Suppressor macrophage (primary cell): Measurements from ENCODE around the gene FHL1.
"Not testable (repeated sequence)": the region's sequence is repeated elsewhere in the genome, so short reads cannot be mapped to it uniquely, and the experiment has no call there.

Source experiments
- DNase-seq, 4 experiments: peaks; one replicate each; pipeline ENCODE4 v3.0.0-alpha.2; 2020 to 2022
- total RNA-seq, 17 experiments: gene quantifications; one replicate each; lab custom pipeline; 2026; ENCODE audit warnings: mixed read lengths in 6 of 17, inconsistent platforms in 3 of 17; lab: John Stamatoyannopoulos, UW

Gene FHL1
- 8.3 to 55.4 (median 21.0) reads per million in 17 experiments for total RNA-seq

GRCh38 chrX:136147315-136147901 is at the start of gene FHL1:
FHL1 (plus strand) TSS chrX:136147533.
- peak in 3 of 4 experiments; percentile 28 to 68 (median 60) for DNase-seq

- DNase-seq = no peak
Measured at GRCh38 chrX:136097871-136098805, 49.2 kb upstream of the FHL1 start.

- DNase-seq = no peak
Measured at GRCh38 chrX:136104936-136105335, 42.4 kb upstream of the FHL1 start.

- no peak for DNase-seq
Measured at GRCh38 chrX:136106920-136107528, 40.3 kb upstream of the FHL1 start.

- not testable (repeated sequence) for DNase-seq
Measured at GRCh38 chrX:136108905-136109304, 38.4 kb upstream of the FHL1 start.

- no peak for DNase-seq
Measured at GRCh38 chrX:136112286-136112685, 35.0 kb upstream of the FHL1 start.

GRCh38 chrX:136112778-136113177 is 34.6 kb upstream of the FHL1 start:
- DNase-seq = no peak

GRCh38 chrX:136115126-136115903 is 32.0 kb upstream of the FHL1 start:
- DNase-seq = peak in 3 of 4 experiments; percentile 10 to 17 (median 12)

GRCh38 chrX:136115904-136116297 is 31.4 kb upstream of the FHL1 start:
- no peak for DNase-seq

- no peak for DNase-seq
Measured at GRCh38 chrX:136121788-136122187, 25.5 kb upstream of the FHL1 start.

GRCh38 chrX:136122207-136122606 is 25.1 kb upstream of the FHL1 start:
- DNase-seq = no peak

- no peak for DNase-seq
Measured at GRCh38 chrX:136125106-136125505, 22.2 kb upstream of the FHL1 start.

GRCh38 chrX:136126371-136126770 is 21.0 kb upstream of the FHL1 start:
- DNase-seq = no peak

- DNase-seq = peak in 3 of 4 experiments; percentile 27 to 57 (median 52)
Measured at GRCh38 chrX:136126872-136127406, 20.4 kb upstream of the FHL1 start.

GRCh38 chrX:136128743-136129142 is 18.6 kb upstream of the FHL1 start:
- no peak for DNase-seq

GRCh38 chrX:136130931-136131833 is 16.2 kb upstream of the FHL1 start:
- DNase-seq = no peak

- DNase-seq = no peak
Measured at GRCh38 chrX:136138939-136139338, 8.4 kb upstream of the FHL1 start.

- DNase-seq = no peak
Measured at GRCh38 chrX:136141569-136141968, 5.8 kb upstream of the FHL1 start.

GRCh38 chrX:136142592-136142991 is 4.7 kb upstream of the FHL1 start:
- no peak for DNase-seq

- peak in 3 of 4 experiments; percentile 31 to 53 (median 39) for DNase-seq
Measured at GRCh38 chrX:136143711-136144110, 3.6 kb upstream of the FHL1 start.
